Thyroid gland (tissue), 4 donors: ENCODE measurements around the gene PRIMPOL.

Experiments used
- CTCF ChIP-seq, 6 experiments: fragments of 200-600 bp in 3 of 6; fragments of 450-650 bp in 3 of 6; sonication (generic) in 3 of 6; IDR thresholded peaks; one replicate each; pipeline ENCODE4 v1.5.1; 2016 to 2019; ENCODE audit warnings: antibody characterized with exemption in 6 of 6, mild to moderate bottlenecking in 2 of 6, inconsistent platforms in 1 of 6, moderate library complexity in 1 of 6
- POLR2A ChIP-seq, 2 donors: fragments of 450-650 bp; IDR thresholded peaks; one replicate each; pipeline ENCODE4 v1.6.1; 2017; ENCODE audit warnings: antibody characterized with exemption in 2 of 2, mild to moderate bottlenecking in 2 of 2, moderate library complexity in 1 of 2

- TF ChIP-seq POLR2A (IDR thresholded peaks at IDR 0.05) (no peak), CTCF (IDR thresholded peaks at IDR 0.05) (no peak)
Measured at GRCh38 chr4:184668096-184668495, 18.6 kb downstream of the PRIMPOL start.
